ENCODE data around the gene KLK5. TPM values are rescaled to one million over a fixed set of nuclear protein-coding genes. Genes with fewer than 3 reads are reported as not detected.

KLK5 gene
- total RNA-seq, 1 donor from 2014 or later = 3.4 TPM

- Histone ChIP-seq H3K4me3 (ENCODE audit: low read depth, low read length) (no peak overlapping the region), H3K27me3 (ENCODE audit: control insufficient read depth, insufficient read depth, low read length) (peaks cover 18% of the 10 kb centered on the region), H3K36me3 (ENCODE audit: control insufficient read depth, insufficient read depth, low read length) (no peaks in the 10 kb centered on the region)
- no peak for DNase-seq (ENCODE audit: low read depth)
- TF ChIP-seq, protein P1, sequence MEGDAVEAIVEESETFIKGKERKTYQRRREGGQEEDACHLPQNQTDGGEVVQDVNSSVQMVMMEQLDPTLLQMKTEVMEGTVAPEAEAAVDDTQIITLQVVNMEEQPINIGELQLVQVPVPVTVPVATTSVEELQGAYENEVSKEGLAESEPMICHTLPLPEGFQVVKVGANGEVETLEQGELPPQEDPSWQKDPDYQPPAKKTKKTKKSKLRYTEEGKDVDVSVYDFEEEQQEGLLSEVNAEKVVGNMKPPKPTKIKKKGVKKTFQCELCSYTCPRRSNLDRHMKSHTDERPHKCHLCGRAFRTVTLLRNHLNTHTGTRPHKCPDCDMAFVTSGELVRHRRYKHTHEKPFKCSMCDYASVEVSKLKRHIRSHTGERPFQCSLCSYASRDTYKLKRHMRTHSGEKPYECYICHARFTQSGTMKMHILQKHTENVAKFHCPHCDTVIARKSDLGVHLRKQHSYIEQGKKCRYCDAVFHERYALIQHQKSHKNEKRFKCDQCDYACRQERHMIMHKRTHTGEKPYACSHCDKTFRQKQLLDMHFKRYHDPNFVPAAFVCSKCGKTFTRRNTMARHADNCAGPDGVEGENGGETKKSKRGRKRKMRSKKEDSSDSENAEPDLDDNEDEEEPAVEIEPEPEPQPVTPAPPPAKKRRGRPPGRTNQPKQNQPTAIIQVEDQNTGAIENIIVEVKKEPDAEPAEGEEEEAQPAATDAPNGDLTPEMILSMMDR (IDR thresholded peaks at IDR 0.05; ENCODE audit: insufficient read depth, low read length, severe bottlenecking) = no peak
- FAIRE-seq = no peak
Observed at GRCh38 chr19:50908336-50908735, 44.5 kb downstream of the KLK5 start.

DNA sequence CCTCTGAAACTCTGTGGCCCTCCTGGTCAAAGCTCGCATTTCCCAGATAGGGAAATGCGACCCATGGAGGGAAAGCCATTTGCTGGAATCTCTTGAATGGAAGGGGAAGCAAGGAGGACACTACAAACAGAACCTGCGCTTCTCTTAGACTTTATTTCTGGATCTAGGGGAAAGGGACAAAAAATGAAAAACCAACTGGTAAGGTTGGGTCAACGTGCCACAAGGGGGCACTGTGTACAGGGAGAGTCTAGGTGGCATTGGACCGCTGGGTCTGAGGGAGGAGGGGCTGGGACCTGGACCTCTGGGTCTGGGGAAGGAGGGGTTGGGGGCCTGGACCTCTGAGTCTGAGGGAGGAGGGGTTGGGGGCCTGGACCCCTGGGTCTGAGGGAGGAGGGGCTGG, 46.6 kb downstream of the KLK5 start:
- no peak overlapping the region for H3K4me3 ChIP-seq (ENCODE audit: low read depth, low read length)
- no peak for FAIRE-seq
- peaks cover 6% of the 10 kb centered on the region for H3K27me3 ChIP-seq (ENCODE audit: control insufficient read depth, insufficient read depth, low read length)
- no peak for DNase-seq (ENCODE audit: low read depth)
- TF ChIP-seq, protein P1 (IDR thresholded peaks at IDR 0.05; ENCODE audit: insufficient read depth, low read length, severe bottlenecking) = peak; percentile 70
- H3K36me3 ChIP-seq (ENCODE audit: control insufficient read depth, insufficient read depth, low read length) = no peaks in the 10 kb centered on the region

GRCh38 chr19:50902640-50903039, 50.2 kb downstream of the KLK5 start:
- H3K27me3 ChIP-seq (ENCODE audit: control insufficient read depth, insufficient read depth, low read length) = no peaks in the 10 kb centered on the region
- DNase-seq (ENCODE audit: low read depth) = no peak
- TF ChIP-seq, protein P1 (IDR thresholded peaks at IDR 0.05; ENCODE audit: insufficient read depth, low read length, severe bottlenecking) = no peak
- H3K36me3 ChIP-seq (ENCODE audit: control insufficient read depth, insufficient read depth, low read length) = no peaks in the 10 kb centered on the region
- no peak for FAIRE-seq
- H3K4me3 ChIP-seq (ENCODE audit: low read depth, low read length) = no peak overlapping the region

DNA sequence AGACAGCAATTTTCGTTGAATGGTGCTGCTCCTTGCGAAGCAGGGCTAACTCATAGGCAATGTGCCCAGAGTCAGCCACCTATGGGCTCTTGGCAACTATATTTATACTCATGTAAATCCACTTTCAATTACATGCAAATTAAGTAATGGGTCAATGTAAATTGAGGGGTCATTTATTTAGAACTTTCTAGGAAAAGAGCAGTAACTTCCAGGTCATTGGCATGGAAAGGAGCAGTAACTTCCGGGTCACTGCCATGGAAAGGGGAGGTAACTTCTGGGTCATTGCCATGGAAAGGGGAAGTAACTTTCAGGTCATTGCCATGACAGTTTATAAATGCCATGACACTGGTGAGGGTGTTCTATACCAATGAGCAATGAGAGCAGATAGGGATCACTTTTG, 53.3 kb downstream of the KLK5 start:
- Histone ChIP-seq H3K36me3 (ENCODE audit: control insufficient read depth, insufficient read depth, low read length) (no peaks in the 10 kb centered on the region), H3K4me3 (ENCODE audit: low read depth, low read length) (no peak overlapping the region), H3K27me3 (ENCODE audit: control insufficient read depth, insufficient read depth, low read length) (no peaks in the 10 kb centered on the region)
- DNase-seq (ENCODE audit: low read depth) (no peak), FAIRE-seq (no peak)
- TF ChIP-seq, protein P1 (IDR thresholded peaks at IDR 0.05; ENCODE audit: insufficient read depth, low read length, severe bottlenecking) = no peak

DNA sequence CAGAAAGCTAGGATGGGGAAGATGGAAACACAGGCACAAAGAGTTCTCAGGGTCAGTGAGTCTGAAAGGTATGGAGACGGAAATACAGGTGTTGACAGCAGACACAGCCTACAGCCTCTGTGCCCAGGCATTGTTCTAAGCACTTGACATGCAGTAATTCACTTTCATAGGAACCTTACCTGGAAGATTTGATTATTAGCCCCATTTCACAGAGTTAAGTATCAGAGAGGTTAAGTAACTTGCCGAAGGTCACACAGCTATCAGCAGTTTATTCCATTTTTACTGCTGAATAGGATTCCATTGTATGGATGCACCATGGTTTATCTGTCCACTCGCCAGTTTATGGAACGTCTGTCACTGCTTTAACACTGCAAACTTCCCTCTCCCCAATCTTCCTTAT, 54.8 kb downstream of the KLK5 start:
- TF ChIP-seq, protein P1 (IDR thresholded peaks at IDR 0.05; ENCODE audit: insufficient read depth, low read length, severe bottlenecking) = no peak
- Histone ChIP-seq H3K4me3 (ENCODE audit: low read depth, low read length) (no peak overlapping the region), H3K36me3 (ENCODE audit: control insufficient read depth, insufficient read depth, low read length) (no peaks in the 10 kb centered on the region), H3K27me3 (ENCODE audit: control insufficient read depth, insufficient read depth, low read length) (no peaks in the 10 kb centered on the region)
- DNase-seq (ENCODE audit: low read depth) (no peak), FAIRE-seq (no peak)

DNA sequence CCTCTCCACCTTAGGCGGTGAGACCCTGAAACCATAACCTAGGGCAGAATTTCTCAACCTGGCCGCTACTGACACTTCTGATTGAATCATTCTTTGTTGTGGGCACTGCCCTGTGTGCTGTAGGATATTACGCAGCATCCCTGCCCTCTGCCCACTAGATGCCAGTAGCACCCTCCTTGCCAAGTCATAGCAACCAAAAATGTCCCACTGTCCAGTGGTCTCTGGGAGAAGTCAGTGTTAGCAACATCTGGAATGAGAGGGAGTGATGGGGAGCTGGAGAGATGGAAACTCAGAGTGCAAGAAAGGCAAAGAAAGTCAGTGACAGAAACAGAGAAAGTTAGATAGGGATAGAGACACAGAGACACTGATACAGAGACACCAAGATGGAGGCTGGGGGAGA, 55.2 kb downstream of the KLK5 start:
- Histone ChIP-seq H3K27me3 (ENCODE audit: control insufficient read depth, insufficient read depth, low read length) (no peaks in the 10 kb centered on the region), H3K4me3 (ENCODE audit: low read depth, low read length) (no peak overlapping the region), H3K36me3 (ENCODE audit: control insufficient read depth, insufficient read depth, low read length) (no peaks in the 10 kb centered on the region)
- TF ChIP-seq, protein P1 (IDR thresholded peaks at IDR 0.05; ENCODE audit: insufficient read depth, low read length, severe bottlenecking) = no peak
- DNase-seq (ENCODE audit: low read depth) = no peak
- FAIRE-seq = no peak

All from bronchial epithelial cell (primary cell).